Stimulated activated CD4-positive, alpha-beta T cell treated with anti-CD3 and anti-CD28 coated beads, TNF-alpha, amount 100 ng/mL, for 4 hours (primary cell): ENCODE measurements around the gene TUBGCP6.

ENCODE experiments used
- DNase-seq, 3 experiments: peaks; one replicate each; pipeline ENCODE4 v3.0.0-alpha.2; 2020; ENCODE audit warnings: low read depth in 3 of 3

The TUBGCP6 gene

GRCh38 chr22:50251477-50252081, 6.8 kb upstream of the TUBGCP6 start:
- no peak for DNase-seq

DNA sequence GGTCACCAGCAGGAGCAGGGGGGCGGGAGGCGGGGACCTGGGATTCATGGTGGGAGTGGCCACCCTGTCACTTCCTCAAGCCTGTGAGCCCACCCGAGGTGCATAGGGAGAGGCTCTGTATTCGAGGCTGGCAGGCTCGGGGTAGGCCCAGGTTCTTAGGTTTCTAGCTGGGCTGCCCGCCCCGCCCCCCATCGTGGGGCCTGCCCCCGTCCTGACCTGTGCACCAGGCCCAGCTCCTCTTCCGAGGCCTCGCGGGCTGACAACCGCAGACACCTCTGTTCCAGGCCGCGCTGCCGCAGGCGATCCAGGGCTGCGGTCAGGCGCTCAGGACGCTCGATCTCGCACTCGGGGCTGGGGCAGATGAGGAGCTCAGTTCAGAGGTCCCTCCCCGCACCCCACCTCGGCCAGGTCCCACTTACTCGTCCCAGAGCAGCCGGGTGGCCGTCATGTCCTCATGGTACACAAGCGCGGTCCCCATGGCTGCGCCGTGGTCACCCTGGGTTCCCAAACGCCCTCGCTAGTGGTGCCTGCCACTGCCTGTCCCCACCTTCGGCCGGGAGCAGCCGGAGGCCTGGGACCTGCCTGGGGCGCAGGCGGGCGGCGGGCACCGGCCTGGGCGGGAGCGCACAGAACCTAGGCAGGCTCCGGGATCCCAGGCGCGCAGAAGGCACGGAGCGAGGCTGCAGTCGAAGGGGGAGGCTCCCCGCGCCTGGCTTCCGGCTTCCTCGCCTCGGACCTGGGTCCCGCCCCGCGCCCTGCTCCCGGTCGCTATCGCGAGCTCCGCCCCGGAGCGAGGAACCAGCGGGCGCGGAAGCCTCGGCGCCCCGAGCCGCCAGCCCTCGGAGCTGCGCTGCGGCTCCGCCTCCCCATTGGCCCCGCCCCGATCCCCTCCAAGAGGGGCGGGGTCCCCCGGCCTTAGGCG, 6.0 kb upstream of the TUBGCP6 start, which contains the start of gene HDAC10:
TSS of gene HDAC10 (minus strand) at position 711 of the 922 bp plus-strand sequence. CDS start at position 478, 233 bp downstream.
- DNase-seq: peak; percentile 54 to 62 (median 55)

- no peak for DNase-seq
Observed at GRCh38 chr22:50250249-50250554, 5.4 kb upstream of the TUBGCP6 start.

DNA sequence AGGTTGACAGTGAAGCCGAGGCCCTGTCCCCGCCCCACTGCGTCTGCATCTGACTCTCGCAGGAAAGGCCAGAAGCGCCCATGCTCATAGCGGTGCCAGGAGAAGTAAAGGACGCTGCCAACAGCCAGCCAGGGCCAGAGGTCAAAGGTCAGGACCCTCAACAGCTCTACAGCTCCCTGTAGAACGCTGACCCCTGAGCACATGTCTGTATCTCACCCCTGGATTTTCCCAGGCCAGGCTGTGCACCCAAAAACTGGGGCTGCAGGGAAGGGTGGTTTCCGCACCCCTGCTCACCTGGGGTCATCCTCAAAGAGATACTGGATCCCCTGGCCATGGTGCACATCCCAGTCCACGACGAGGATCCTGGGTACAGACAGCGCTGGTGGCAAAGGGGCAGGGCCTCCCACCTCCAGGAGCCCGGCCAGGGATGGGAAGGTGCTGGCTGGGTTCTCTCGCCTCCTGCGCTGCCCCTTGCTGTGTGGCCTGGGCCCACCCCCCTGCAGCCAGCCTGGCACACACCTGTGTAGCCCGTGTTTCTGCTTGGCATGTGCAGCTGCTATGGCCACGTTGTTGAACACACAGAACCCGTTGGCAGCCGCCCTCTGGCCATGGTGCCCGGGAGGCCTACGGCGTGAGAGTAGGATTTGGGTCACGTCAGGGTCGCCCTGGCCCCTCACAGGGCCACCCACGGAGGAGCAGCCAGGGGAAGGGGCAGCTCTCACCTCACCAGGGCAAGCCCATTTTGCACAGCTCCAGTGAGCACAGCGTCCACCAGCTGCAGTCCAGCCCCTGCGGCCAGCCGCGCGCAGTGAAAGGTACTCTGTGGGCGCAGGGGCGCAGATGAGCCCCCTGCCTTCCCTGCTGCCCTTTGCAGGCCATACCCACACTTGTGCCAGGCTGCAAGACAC, 4.8 kb upstream of the TUBGCP6 start:
- DNase-seq: no peak

DNA sequence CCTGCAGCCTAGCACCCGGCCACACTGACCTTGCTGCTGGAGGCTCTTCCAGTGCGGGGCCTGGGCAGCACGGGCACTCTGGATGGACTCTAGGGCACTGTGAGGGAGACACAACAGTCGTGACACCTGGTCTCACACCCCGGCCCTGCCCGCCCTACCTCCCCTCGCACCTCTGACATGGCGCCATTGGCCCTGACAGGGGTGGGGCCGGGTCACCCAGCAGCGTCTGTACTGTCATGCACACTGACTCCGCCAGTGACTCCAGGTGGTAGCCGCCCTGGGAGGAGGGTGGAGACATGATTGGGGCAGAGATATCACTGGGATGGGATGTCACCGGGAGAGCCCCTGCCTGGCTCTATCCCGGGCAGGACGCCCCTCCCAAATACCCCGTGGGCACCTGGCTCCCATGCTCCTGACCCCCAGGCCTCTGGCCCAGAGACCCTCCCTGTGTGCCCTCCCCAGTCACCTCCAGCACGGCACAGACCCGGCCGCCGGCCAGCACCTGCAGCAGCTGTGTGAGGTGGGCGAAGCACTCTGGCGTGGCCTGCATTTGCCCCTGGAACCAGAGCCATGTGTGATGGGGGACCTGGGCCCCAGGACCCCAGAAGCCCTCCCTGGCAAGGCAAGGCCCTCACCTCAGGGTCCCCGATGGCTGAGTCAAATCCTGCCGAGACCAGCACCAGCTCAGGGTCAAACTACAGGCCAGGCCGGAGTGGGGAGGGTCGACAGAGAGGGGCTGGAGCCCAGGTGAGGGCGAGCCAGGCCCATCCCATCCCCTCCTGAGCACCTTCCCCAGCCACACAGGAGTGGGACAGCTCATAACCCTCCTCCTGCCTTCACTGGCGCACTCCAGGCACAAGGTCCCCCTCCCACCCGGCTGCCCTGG, 3.6 kb upstream of the TUBGCP6 start:
- DNase-seq: no peak

DNA sequence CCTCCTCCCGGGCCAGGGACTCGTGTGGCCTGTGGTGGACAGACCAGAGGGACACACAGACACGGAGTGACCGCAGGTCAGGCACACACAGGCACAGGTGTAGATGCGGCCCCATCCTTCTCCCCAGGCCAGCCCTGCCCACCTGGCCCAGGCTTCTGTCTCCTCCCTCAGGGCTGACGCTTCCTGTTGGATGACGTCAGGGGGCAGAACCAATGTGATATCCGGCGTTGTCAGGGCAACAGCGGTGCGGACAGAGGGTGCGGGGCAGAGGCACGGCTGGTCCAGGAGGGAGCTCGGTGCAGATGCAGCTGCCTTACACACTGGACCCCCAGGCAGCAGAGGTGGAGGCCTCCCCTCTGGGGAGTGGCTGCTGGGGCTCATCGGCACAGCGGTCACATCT, 2.9 kb upstream of the TUBGCP6 start:
- DNase-seq: peak in 1 of 3 experiments; percentile 27

DNA sequence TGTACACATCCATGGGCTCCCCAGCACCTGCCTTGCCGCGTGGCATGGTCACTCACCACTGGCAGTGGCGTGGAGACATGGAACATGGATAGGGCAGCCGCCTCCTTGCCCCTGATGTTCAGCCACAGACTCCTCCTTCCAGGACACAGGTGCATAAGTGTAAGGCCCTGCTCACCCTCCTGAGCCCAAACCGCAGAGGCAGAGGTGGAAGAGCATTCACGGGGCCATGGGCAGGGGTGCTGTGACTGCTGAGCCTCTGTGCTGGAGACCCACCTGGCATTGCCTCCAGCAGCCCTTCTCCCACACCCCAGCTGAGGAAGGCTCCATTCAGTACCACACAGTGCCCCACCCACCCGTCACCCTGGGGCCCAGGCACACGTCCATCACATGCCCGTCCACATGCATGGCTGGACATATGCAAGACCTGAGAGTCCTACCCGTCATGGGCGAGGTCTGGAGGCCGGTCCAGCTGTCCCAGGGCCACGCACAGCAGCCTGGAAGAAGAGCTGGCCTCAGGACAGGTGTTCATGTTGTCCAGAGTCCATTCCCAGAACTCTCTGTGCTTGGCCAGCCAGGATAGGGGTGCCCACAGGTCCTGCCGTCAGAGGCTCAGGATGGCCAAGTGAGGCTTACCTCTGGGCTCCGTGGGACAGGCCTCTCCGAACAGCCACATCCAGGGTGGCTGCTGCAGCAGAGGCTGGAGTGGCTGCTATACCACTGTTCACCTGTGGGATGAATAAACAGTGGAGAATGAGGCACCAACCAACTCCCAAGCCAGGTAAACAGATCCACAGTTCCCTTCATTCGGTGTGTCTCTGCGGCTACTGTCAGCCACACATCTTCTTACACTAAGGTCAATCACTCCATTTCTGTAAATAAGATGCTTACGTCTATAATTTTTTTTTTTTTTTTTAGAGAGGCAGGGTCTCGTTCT, 1.7 kb upstream of the TUBGCP6 start:
- no peak for DNase-seq

GRCh38 chr22:50245214-50246072, 620 bp upstream of the TUBGCP6 start:
- DNase-seq: peak in 1 of 3 experiments; percentile 70

- DNase-seq: no peak
Observed at GRCh38 chr22:50243685-50244419, 971 bp downstream of the TUBGCP6 start.

- DNase-seq: no peak
Observed at GRCh38 chr22:50242406-50242949, 2.3 kb downstream of the TUBGCP6 start.

DNA sequence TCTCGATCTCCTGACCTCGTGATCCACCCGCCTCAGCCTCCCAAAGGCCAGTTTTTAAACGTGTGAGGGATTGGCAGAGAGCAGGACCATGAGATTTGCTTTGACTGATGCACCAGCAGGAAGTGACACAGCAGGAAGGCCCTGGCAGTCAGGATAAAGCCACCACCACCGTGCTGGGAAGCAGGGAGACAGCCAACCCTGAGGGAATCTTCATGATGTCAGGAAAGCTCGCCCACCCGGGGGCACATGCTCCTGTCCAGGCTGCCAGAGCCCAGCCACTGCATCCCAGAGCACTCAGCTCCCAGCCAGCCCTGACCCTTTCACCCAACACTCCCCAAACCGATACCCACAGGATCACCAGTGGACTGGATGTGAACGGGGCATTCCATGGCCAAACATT, 6.1 kb downstream of the TUBGCP6 start:
- DNase-seq: no peak

GRCh38 chr22:50236731-50237409, 8.0 kb downstream of the TUBGCP6 start:
- no peak for DNase-seq

- no peak for DNase-seq
Observed at GRCh38 chr22:50233223-50233622, 11.6 kb downstream of the TUBGCP6 start.

- DNase-seq: no peak
Observed at GRCh38 chr22:50232481-50233151, 12.2 kb downstream of the TUBGCP6 start.

DNA sequence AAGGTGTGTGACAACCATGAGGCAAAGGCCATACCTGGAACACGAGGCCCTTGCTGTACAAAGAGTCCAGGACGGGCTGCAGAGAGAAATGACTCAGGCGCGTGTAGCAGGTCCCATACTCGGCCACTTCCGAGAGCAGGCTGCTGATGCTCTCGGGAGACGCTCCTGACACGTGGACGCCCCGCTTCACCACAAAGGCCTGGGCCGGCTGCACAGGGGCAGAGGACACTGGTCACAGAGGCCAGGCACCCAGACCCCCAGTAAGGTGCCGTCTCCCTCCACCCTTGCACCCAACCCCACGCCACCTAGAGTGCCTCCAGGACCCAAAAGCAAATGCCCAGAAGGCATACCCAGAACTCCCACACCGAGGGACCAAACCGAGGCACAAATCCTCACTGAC, 15.5 kb downstream of the TUBGCP6 start:
- no peak for DNase-seq

DNA sequence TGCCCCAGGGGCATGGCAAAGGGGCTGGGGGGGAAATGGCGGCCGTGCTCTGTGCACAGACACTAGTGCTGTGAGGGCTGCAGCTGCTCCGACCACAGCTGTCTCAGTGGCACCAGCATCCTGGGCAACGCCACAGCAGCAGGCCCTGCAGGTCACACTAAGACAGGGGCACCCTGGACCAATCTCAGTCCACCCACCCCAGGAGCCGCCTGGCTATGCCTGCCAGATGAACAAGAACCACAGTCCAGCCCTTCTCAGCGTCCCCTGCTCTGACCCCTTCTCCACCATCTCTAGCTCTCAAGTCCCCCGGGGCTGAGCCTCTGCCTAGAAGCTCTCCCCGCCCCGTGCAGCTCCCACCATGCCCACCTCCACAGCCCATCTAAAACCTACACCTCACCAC, 16.5 kb downstream of the TUBGCP6 start:
- no peak for DNase-seq
